Measurements from ENCODE around the gene TMEM26. TPM values are rescaled to one million over a fixed set of nuclear protein-coding genes. Genes with fewer than 3 reads are reported as not detected.

Gene TMEM26
- total RNA-seq, 1 donor from 2014 or later, result not detected

DNA sequence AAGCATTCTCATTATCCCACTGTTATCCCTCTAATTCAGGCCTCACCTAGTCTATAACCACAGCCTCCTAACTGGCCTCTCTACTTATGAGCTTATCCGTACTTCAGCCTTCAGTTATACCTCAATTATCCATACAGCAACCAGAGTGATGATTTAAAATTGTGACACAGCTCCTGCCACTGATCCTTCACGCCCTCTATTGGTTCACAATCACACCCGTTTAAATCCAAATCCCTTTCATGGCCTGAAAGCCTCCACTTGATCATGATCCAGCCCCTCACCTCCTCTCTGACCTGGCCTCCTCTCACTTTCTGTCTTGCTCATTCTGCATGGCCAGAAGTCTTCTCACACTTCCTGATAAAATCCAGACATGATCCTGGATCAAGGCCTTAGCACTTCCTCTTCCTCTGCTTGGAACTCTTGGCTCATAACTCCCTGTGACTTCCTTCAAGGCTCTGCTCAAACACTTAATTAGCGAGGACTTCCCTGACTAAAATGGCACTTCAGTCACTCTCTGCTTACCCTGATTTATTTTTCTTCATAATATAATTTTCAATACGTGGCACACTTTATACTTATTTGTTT lies 19.0 kb upstream of the TMEM26 start:
- H3K4me1 Mint-ChIP-seq, result no peaks in the 10 kb centered on the region
- H3K9me3 Mint-ChIP-seq, result peaks cover 2% of the 10 kb centered on the region
- no peak overlapping the region for H2AFZ ChIP-seq (replicated peaks)
- H3K27me3 Mint-ChIP-seq (ENCODE audit: insufficient read depth, low read depth), result peaks cover 2% of the 10 kb centered on the region
- H3K27me3 ChIP-seq, result no peaks in the 10 kb centered on the region
- H3K4me1 ChIP-seq, result no peaks in the 10 kb centered on the region
- H3F3A ChIP-seq (ENCODE audit: low read depth), result no peaks in the 10 kb centered on the region
- TF ChIP-seq EZH2phosphoT487 (IDR thresholded peaks at IDR 0.05), result no peak
- TF ChIP-seq EZH2 (IDR thresholded peaks at IDR 0.05), result no peak
- TF ChIP-seq, protein P1, sequence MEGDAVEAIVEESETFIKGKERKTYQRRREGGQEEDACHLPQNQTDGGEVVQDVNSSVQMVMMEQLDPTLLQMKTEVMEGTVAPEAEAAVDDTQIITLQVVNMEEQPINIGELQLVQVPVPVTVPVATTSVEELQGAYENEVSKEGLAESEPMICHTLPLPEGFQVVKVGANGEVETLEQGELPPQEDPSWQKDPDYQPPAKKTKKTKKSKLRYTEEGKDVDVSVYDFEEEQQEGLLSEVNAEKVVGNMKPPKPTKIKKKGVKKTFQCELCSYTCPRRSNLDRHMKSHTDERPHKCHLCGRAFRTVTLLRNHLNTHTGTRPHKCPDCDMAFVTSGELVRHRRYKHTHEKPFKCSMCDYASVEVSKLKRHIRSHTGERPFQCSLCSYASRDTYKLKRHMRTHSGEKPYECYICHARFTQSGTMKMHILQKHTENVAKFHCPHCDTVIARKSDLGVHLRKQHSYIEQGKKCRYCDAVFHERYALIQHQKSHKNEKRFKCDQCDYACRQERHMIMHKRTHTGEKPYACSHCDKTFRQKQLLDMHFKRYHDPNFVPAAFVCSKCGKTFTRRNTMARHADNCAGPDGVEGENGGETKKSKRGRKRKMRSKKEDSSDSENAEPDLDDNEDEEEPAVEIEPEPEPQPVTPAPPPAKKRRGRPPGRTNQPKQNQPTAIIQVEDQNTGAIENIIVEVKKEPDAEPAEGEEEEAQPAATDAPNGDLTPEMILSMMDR (IDR thresholded peaks at IDR 0.05), result no peak
- H3K4me3 Mint-ChIP-seq, result no peak overlapping the region
- H3K4me2 ChIP-seq, result no peak overlapping the region
- H3K36me3 Mint-ChIP-seq, result no peaks in the 10 kb centered on the region
- H3K79me2 ChIP-seq (ENCODE audit: low read depth), result no peaks in the 10 kb centered on the region
- H3K27ac Mint-ChIP-seq, result no peak overlapping the region
- DNase-seq (ENCODE audit: low spot score), result no peak
- H4K20me1 ChIP-seq (ENCODE audit: low read depth), result no peaks in the 10 kb centered on the region
- no peaks in the 10 kb centered on the region for H3K36me3 ChIP-seq
- no peak overlapping the region for H3K4me3 ChIP-seq
- no peak overlapping the region for H3K27ac ChIP-seq
- H3K9ac ChIP-seq, result no peak overlapping the region
- no peaks in the 10 kb centered on the region for H3K9me3 ChIP-seq (ENCODE audit: low read depth)

DNA sequence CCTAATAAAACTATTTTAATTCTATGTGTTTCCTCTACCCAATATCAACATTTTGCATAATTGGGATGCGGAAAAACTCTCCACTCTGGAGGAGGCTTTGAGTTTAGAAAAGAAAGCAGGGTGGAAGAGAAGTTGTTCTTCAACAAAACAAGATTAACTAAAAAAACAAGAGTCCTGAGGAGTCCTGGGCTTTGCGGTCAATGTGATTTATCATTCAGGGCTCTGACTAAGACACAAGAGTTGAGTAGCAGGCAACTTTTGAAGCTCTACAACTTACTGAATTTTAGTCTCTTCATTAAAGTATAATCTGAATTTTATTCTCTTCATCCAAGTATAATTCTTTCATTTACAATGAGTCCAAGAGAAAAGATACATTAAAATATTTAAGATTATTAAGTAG lies 18.3 kb upstream of the TMEM26 start:
- TF ChIP-seq, protein P1 (IDR thresholded peaks at IDR 0.05), result no peak
- TF ChIP-seq EZH2phosphoT487 (IDR thresholded peaks at IDR 0.05) (no peak), EZH2 (IDR thresholded peaks at IDR 0.05) (no peak)
- Histone ChIP-seq H4K20me1 (ENCODE audit: low read depth) (no peaks in the 10 kb centered on the region), H3K9me3 (ENCODE audit: low read depth) (no peaks in the 10 kb centered on the region), H3F3A (ENCODE audit: low read depth) (no peaks in the 10 kb centered on the region), H3K27ac (no peak overlapping the region), H3K4me1 (no peaks in the 10 kb centered on the region), H2AFZ (replicated peaks) (no peak overlapping the region), H3K9ac (no peak overlapping the region), H3K79me2 (ENCODE audit: low read depth) (no peaks in the 10 kb centered on the region), H3K4me2 (no peak overlapping the region), H3K4me3 (no peak overlapping the region), H3K36me3 (no peaks in the 10 kb centered on the region), H3K27me3 (no peaks in the 10 kb centered on the region)
- Mint-ChIP-seq H3K27me3 (ENCODE audit: insufficient read depth, low read depth) (peaks cover 2% of the 10 kb centered on the region), H3K36me3 (no peaks in the 10 kb centered on the region), H3K4me1 (no peaks in the 10 kb centered on the region), H3K9me3 (peaks cover 2% of the 10 kb centered on the region), H3K4me3 (no peak overlapping the region), H3K27ac (no peak overlapping the region)
- DNase-seq (ENCODE audit: low spot score), result no peak

DNA sequence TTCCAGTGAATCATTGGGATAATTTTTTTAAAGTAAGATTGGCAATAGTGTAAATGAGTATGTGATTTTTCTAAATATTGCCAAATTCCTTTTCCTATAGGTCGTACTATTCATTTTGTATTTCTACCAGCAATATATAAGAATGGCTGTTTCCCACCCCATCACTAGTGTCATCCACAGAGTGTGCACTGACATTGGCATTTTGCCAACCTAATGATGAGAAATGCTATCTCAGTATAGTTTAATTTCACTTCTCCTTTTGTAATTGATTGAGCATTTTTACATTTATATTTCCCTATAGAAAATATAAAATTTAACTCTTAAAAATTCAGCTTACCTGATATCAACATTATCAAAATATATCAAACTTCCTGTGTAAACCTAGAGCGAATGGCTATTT lies 17.6 kb upstream of the TMEM26 start:
- H3K4me2 ChIP-seq, result no peak overlapping the region
- H3K36me3 ChIP-seq, result no peaks in the 10 kb centered on the region
- H3K4me1 Mint-ChIP-seq, result no peaks in the 10 kb centered on the region
- no peaks in the 10 kb centered on the region for H3K9me3 ChIP-seq (ENCODE audit: low read depth)
- H4K20me1 ChIP-seq (ENCODE audit: low read depth), result no peaks in the 10 kb centered on the region
- H3K9me3 Mint-ChIP-seq, result peaks cover 2% of the 10 kb centered on the region
- no peak for TF ChIP-seq EZH2phosphoT487 (IDR thresholded peaks at IDR 0.05)
- no peak overlapping the region for H3K27ac ChIP-seq
- H3K4me3 Mint-ChIP-seq, result no peak overlapping the region
- H3K36me3 Mint-ChIP-seq, result no peaks in the 10 kb centered on the region
- DNase-seq (ENCODE audit: low spot score), result no peak
- no peaks in the 10 kb centered on the region for H3K4me1 ChIP-seq
- H3K4me3 ChIP-seq, result no peak overlapping the region
- H3F3A ChIP-seq (ENCODE audit: low read depth), result no peaks in the 10 kb centered on the region
- H3K79me2 ChIP-seq (ENCODE audit: low read depth), result no peaks in the 10 kb centered on the region
- H3K27me3 Mint-ChIP-seq (ENCODE audit: insufficient read depth, low read depth), result peaks cover 2% of the 10 kb centered on the region
- no peak overlapping the region for H2AFZ ChIP-seq (replicated peaks)
- H3K27ac Mint-ChIP-seq, result no peak overlapping the region
- H3K9ac ChIP-seq, result no peak overlapping the region
- H3K27me3 ChIP-seq, result no peaks in the 10 kb centered on the region

DNA sequence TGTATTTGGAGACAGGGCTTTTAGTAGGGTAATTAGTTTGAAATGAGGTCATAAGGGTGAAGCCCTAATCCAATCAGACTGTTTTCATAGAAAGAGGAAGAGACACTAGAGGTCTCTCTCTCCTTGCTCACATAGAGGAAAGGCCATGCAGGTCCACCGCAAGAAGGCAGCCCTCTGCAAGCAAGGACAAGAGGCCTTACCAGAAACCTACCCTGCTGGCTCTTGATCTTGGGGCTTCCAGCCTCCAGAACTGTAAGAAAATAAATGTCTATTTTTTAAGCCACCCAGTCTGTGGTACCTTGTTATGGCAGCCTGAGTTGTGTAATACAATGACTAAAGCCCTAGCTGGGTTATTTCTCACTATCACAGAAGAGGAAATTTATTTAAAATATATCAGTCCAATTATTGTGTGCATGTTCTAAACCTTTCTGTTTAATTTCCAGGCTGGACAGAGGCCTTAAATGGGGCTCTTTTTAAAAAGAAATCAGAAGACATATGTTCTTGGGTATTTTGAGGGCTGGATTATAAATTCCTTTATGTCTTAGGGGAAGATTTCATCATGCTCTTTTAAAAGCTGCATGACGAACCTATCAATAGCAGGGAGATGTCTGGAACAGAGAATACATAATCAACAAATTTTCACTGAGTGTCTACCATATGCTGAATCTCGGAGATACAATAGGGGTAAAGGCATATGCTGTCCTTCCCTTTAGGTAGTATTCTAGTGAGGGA lies 12.9 kb upstream of the TMEM26 start:
- no peaks in the 10 kb centered on the region for H3K79me2 ChIP-seq (ENCODE audit: low read depth)
- no peaks in the 10 kb centered on the region for H3K9me3 ChIP-seq (ENCODE audit: low read depth)
- Mint-ChIP-seq H3K27ac (no peak overlapping the region), H3K27me3 (ENCODE audit: insufficient read depth, low read depth) (peaks cover 2% of the 10 kb centered on the region), H3K9me3 (peaks cover 2% of the 10 kb centered on the region), H3K36me3 (no peaks in the 10 kb centered on the region), H3K4me3 (no peak overlapping the region), H3K4me1 (no peaks in the 10 kb centered on the region)
- H3K4me2 ChIP-seq, result no peak overlapping the region
- no peaks in the 10 kb centered on the region for H3K27me3 ChIP-seq
- no peaks in the 10 kb centered on the region for H4K20me1 ChIP-seq (ENCODE audit: low read depth)
- H3K36me3 ChIP-seq, result no peaks in the 10 kb centered on the region
- H3K9ac ChIP-seq, result no peak overlapping the region
- no peak overlapping the region for H3K4me3 ChIP-seq
- H3K27ac ChIP-seq, result no peak overlapping the region
- DNase-seq (ENCODE audit: low spot score), result peak; percentile 8
- TF ChIP-seq, protein P1 (IDR thresholded peaks at IDR 0.05), result peak; percentile 16
- no peak for TF ChIP-seq EZH2phosphoT487 (IDR thresholded peaks at IDR 0.05)
- no peaks in the 10 kb centered on the region for H3F3A ChIP-seq (ENCODE audit: low read depth)
- H3K4me1 ChIP-seq, result no peaks in the 10 kb centered on the region
- no peak overlapping the region for H2AFZ ChIP-seq (replicated peaks)

Data from neural progenitor cell (in vitro differentiated cells).